Neural cell (in vitro differentiated cells): Measurements from ENCODE around the gene ERC2. TPM values are rescaled to one million over a fixed set of nuclear protein-coding genes. Genes with fewer than 3 reads are reported as not detected.

Experiments
- H2AFZ ChIP-seq: fragments of 200-600, 300-800 bp; sonication (generic), shearing (Covaris generic); 2 replicates; pipeline ENCODE4 v1.6.0; 2014; ENCODE audit warnings: low read depth, mild to moderate bottlenecking, antibody characterized with exemption, low read length, moderate library complexity
- H3F3A ChIP-seq: fragments of 200-600 bp; shearing (Covaris generic); 2 replicates; pipeline ENCODE4 v1.6.1; 2016; ENCODE audit warnings: mild to moderate bottlenecking, moderate library complexity, mixed read lengths, antibody characterized with exemption, low read length; ENCODE audit not compliant: insufficient read depth, poor library complexity, severe bottlenecking
- H3K27ac ChIP-seq: fragments of 200-600, 300-800 bp; sonication (generic), shearing (Covaris generic); 2 replicates; pipeline ENCODE4 v1.5.1; 2014; ENCODE audit warnings: mild to moderate bottlenecking, low read length, moderate library complexity
- H3K27me3 ChIP-seq: fragments of 300-800, 200-600 bp; sonication (generic), shearing (Covaris generic); 2 replicates; pipeline ENCODE4 v1.6.0; 2014; ENCODE audit warnings: mild to moderate bottlenecking, low read depth, low read length, moderate library complexity; ENCODE audit not compliant: insufficient read depth
- H3K36me3 ChIP-seq: fragments of 300-800, 200-600 bp; sonication (generic), shearing (Covaris generic); 2 replicates; pipeline ENCODE4 v1.5.1; 2014; ENCODE audit warnings: mild to moderate bottlenecking, antibody characterized with exemption, low read length, moderate library complexity; ENCODE audit not compliant: insufficient read depth
- H3K4me2 ChIP-seq: fragments of 300-800, 200-600 bp; sonication (generic), shearing (Covaris generic); 2 replicates; pipeline ENCODE4 v1.6.0; 2014; ENCODE audit warnings: mild to moderate bottlenecking, low read length
- H3K4me3 ChIP-seq: fragments of 300-800, 200-600 bp; sonication (generic), shearing (Covaris generic); 2 replicates; pipeline ENCODE4 v1.5.1; 2014; ENCODE audit warnings: mild to moderate bottlenecking, low read length, moderate library complexity
- H3K79me2 ChIP-seq: fragments of 200-600 bp; shearing (Covaris generic); replicated peaks from 2 replicates; pipeline ENCODE4 v1.6.0; 2014; ENCODE audit warnings: mild to moderate bottlenecking, low read length, moderate library complexity; ENCODE audit not compliant: insufficient read depth
- H3K9ac ChIP-seq: fragments of 300-800, 200-600 bp; sonication (generic), shearing (Covaris generic); 2 replicates; pipeline ENCODE4 v1.6.1; 2016; ENCODE audit warnings: mild to moderate bottlenecking, low read length, mixed read lengths
- H3K9me2 ChIP-seq: fragments of 200-600 bp; shearing (Covaris generic); 2 replicates; pipeline ENCODE4 v1.6.1; 2016; ENCODE audit warnings: mild to moderate bottlenecking, low read length, mixed read lengths; ENCODE audit not compliant: insufficient read depth
- H3K9me3 ChIP-seq: fragments of 200-600, 300-800 bp; sonication (generic), shearing (Covaris generic); 2 replicates; pipeline ENCODE4 v1.6.1; 2016; ENCODE audit warnings: mild to moderate bottlenecking, mixed run types, low read length, moderate library complexity, mixed read lengths
- H4K20me1 ChIP-seq: fragments of 200-600 bp; shearing (Covaris generic); 2 replicates; pipeline ENCODE4 v1.6.1; 2016; ENCODE audit warnings: mild to moderate bottlenecking, mixed run types; ENCODE audit not compliant: insufficient read depth
- CTCF ChIP-seq: fragments of 450-650 bp; IDR thresholded peaks from 2 replicates; pipeline ENCODE4 v1.5.1; 2014; ENCODE audit warnings: antibody characterized with exemption, mild to moderate bottlenecking, moderate library complexity; ENCODE audit not compliant: poor library complexity, severe bottlenecking
- EP300 ChIP-seq: fragments of 450-650 bp; conservative IDR thresholded peaks from 2 replicates; pipeline ENCODE4 v1.6.1; 2014; ENCODE audit warnings: antibody characterized with exemption, mild to moderate bottlenecking, moderate library complexity; ENCODE audit not compliant: poor library complexity, severe bottlenecking
- EZH2 ChIP-seq: fragments of 200-600, 300-800 bp; shearing (Covaris generic), sonication (generic); IDR thresholded peaks from 2 replicates; pipeline ENCODE4 v1.6.1; 2014; ENCODE audit warnings: antibody characterized with exemption, low read length, borderline replicate concordance, mild to moderate bottlenecking; ENCODE audit not compliant: insufficient read depth, poor library complexity, severe bottlenecking
- MXI1 ChIP-seq: fragments of 450-650 bp; conservative IDR thresholded peaks from 2 replicates; pipeline ENCODE4 v1.6.1; 2014; ENCODE audit warnings: antibody characterized with exemption, mild to moderate bottlenecking; ENCODE audit not compliant: poor library complexity, severe bottlenecking
- POLR2AphosphoS5 ChIP-seq: IDR thresholded peaks from 2 replicates; pipeline ENCODE4 v1.6.1; 2012
- RAD21 ChIP-seq: fragments of 450-650 bp; conservative IDR thresholded peaks from 2 replicates; pipeline ENCODE4 v1.6.1; 2014; ENCODE audit warnings: antibody characterized with exemption, mild to moderate bottlenecking, moderate library complexity
- REST ChIP-seq: IDR thresholded peaks from 2 replicates; pipeline ENCODE4 v1.6.1; 2012; ENCODE audit warnings: borderline replicate concordance
- SMC3 ChIP-seq: fragments of 450-650 bp; conservative IDR thresholded peaks from 2 replicates; pipeline ENCODE4 v1.6.1; 2014; ENCODE audit warnings: antibody characterized with exemption, mild to moderate bottlenecking, moderate library complexity; ENCODE audit not compliant: poor library complexity
- TAF1 ChIP-seq: IDR thresholded peaks from 2 replicates; pipeline ENCODE4 v1.6.1; 2012; ENCODE audit warnings: low read depth
- polyA plus RNA-seq: library from polyadenylated mRNA; depleted of rRNA; stranded (reverse); fragments of >200 nt; gene quantifications from 2 replicates; pipeline ENCODE4 v1.2.3, GENCODE V29; 2014

ERC2 gene
- polyA plus RNA-seq, 1 donor from 2014 or later = 60.4 TPM

GRCh38 chr3:56415652-56416051, 52.6 kb downstream of the ERC2 start:
- no peaks in the 10 kb centered on the region for H3K36me3 ChIP-seq
- H3K4me2 ChIP-seq = no peak overlapping the region
- H3K27me3 ChIP-seq = no peaks in the 10 kb centered on the region
- H2AFZ ChIP-seq = no peak overlapping the region
- TF ChIP-seq TAF1 = no peak
- TF ChIP-seq EP300 = no peak
- TF ChIP-seq EZH2 = no peak
- TF ChIP-seq SMC3 = no peak
- no peak for TF ChIP-seq RAD21
- no peak for TF ChIP-seq CTCF
- TF ChIP-seq MXI1 = no peak
- no peak for TF ChIP-seq REST
- no peak for TF ChIP-seq POLR2AphosphoS5
- H3K9me3 ChIP-seq = no peaks in the 10 kb centered on the region
- H3K79me2 ChIP-seq = no peaks in the 10 kb centered on the region
- no peak overlapping the region for H3K27ac ChIP-seq
- no peaks in the 10 kb centered on the region for H3F3A ChIP-seq
- no peaks in the 10 kb centered on the region for H4K20me1 ChIP-seq
- H3K4me3 ChIP-seq = no peak overlapping the region
- no peak overlapping the region for H3K9ac ChIP-seq
- no peaks in the 10 kb centered on the region for H3K9me2 ChIP-seq

- H3K36me3 ChIP-seq = peaks cover under 1% of the 10 kb centered on the region
- H3K9me3 ChIP-seq = no peaks in the 10 kb centered on the region
- H3K4me3 ChIP-seq = no peak overlapping the region
- no peaks in the 10 kb centered on the region for H3K9me2 ChIP-seq
- no peaks in the 10 kb centered on the region for H4K20me1 ChIP-seq
- TF ChIP-seq POLR2AphosphoS5 (no peak), CTCF (no peak), MXI1 (no peak), REST (no peak), EP300 (no peak), EZH2 (no peak), RAD21 (no peak), SMC3 (no peak), TAF1 (no peak)
- no peak overlapping the region for H2AFZ ChIP-seq
- H3K4me2 ChIP-seq = no peak overlapping the region
- H3K9ac ChIP-seq = no peak overlapping the region
- no peaks in the 10 kb centered on the region for H3K27me3 ChIP-seq
- no peak overlapping the region for H3K27ac ChIP-seq
- H3F3A ChIP-seq = no peaks in the 10 kb centered on the region
- no peaks in the 10 kb centered on the region for H3K79me2 ChIP-seq
These were observed 54.4 kb downstream of the ERC2 start for GRCh38 chr3:56413911-56414310.
